SW480 (cell line): Measurements from ENCODE around the gene EXOSC3.

Source experiments
- DNase-seq: peaks from one replicate; pipeline ENCODE4 v3.0.0-alpha.2; 2016; ENCODE audit warnings: low spot score

The EXOSC3 gene

GRCh38 chr9:37732086-37732741 is 52.6 kb downstream of the EXOSC3 start:
- DNase-seq: no peak

GRCh38 chr9:37730839-37731238 is 54.0 kb downstream of the EXOSC3 start:
- no peak for DNase-seq

GRCh38 chr9:37730256-37730655 is 54.6 kb downstream of the EXOSC3 start:
- no peak for DNase-seq
